Measurements from ENCODE around the gene C17orf100. TPM values are rescaled to one million over a fixed set of nuclear protein-coding genes. Genes with fewer than 3 reads are reported as not detected.

C17orf100 gene
- total RNA-seq = 1 to 10 TPM in 2 of 3 donors, under 1 TPM in 1; 0.90 to 1.8 (median 1.1) TPM

DNA sequence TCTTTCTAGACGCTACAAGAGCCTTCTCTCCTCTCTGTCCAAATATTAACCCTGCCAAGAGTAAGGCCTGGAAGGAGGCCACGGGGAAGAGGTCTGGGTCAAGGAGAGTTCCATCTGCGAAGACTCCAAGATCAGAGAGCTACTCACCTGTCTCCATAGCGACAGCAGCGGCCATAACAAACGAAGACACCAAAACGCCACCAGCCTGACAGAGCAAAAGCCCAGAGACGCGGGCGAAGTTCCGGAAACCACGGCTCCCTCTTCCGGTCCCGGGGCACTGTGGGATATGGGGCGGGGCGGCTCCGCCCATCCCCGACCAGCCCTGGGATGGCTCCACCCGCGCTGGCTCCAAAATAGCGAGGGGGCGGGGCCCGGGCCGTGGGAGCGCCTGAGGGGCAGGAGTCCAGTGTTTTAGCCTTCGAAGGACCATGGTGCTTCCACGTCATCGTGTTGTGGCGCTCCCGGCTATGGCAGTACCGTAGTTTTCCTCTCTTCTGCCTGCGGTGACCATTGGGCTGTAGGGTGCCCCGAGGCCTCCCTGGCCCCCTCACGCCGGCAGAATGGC is at the start of gene C17orf100, which contains the start of gene MED31:
C17orf100 (plus strand) TSS at position 409 of the 565 bp plus-strand sequence; CDS start at position 561, 152 bp downstream.
MED31 (minus strand) TSS at position 252 of the 565 bp plus-strand sequence; CDS start at position 175, 77 bp downstream.
- no peaks in the 10 kb centered on the region for H3K9me3 Mint-ChIP-seq
- ATAC-seq = peak; percentile 97
- peaks cover 65% of the 10 kb centered on the region for H3K4me1 Mint-ChIP-seq (ENCODE audit: low read depth)
- peak within 1 kb of the TSS; percentile 96 for H3K4me3 Mint-ChIP-seq
- peaks cover 26% of the 10 kb centered on the region for H3K36me3 Mint-ChIP-seq (ENCODE audit: insufficient read depth)
- no peaks in the 10 kb centered on the region for H3K27me3 Mint-ChIP-seq (ENCODE audit: low read depth)
- DNase-seq = peak; percentile 89

DNA sequence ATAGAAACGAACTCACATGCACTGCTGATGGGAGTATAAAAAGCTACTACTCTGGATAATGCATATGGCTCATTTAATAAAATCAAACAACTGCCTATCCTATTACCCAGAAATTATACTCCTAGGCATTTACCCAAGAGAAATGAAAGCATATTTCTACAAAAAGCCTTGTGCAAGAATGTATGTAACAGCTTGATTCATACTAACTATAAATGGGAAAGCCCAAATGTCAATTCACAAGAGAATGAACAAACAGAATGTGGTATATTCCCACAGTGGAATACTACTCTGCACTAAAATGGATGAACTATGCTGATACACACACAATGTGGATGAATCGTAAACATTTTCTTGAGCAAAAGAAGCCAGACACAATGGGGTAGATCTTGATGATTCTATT is 49.4 kb upstream of the C17orf100 start:
- Mint-ChIP-seq H3K9me3 (no peaks in the 10 kb centered on the region), H3K27me3 (ENCODE audit: low read depth) (no peaks in the 10 kb centered on the region), H3K36me3 (ENCODE audit: insufficient read depth) (peaks cover 57% of the 10 kb centered on the region), H3K4me1 (ENCODE audit: low read depth) (peaks cover 1% of the 10 kb centered on the region), H3K4me3 (no peak overlapping the region)
- ATAC-seq = no peak
- no peak for DNase-seq

DNA sequence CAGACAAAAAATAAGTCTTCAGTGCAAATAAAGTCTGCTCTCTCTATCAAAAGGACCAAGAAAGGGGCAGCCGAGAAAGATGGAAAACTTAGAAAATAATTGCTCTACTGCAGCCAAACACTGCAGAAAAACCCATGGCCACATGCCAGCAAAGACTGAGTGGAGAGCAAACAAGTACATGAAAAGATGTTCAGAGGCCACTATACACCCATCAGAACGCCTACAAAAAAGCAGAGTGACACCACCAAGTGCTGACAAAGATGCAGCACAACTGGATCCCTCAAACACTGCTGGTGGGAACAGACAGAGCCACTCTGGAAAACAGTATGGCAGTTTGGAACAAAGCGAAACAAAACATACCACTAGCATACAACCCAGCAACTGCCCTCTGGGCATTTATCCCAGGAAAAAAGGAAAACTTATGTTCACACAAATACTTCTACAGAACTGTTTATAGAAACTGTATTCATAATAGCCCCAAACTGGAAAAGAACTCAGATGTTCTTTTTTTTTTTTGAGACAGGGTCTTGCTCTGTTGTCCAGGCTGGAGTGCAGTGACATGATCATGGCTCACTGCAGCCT is 47.7 kb upstream of the C17orf100 start:
- no peaks in the 10 kb centered on the region for H3K27me3 Mint-ChIP-seq (ENCODE audit: low read depth)
- DNase-seq (no peak), ATAC-seq (no peak)
- H3K4me3 Mint-ChIP-seq = no peak overlapping the region
- H3K4me1 Mint-ChIP-seq (ENCODE audit: low read depth) = peaks cover 1% of the 10 kb centered on the region
- H3K9me3 Mint-ChIP-seq = no peaks in the 10 kb centered on the region
- peaks cover 58% of the 10 kb centered on the region for H3K36me3 Mint-ChIP-seq (ENCODE audit: insufficient read depth)

DNA sequence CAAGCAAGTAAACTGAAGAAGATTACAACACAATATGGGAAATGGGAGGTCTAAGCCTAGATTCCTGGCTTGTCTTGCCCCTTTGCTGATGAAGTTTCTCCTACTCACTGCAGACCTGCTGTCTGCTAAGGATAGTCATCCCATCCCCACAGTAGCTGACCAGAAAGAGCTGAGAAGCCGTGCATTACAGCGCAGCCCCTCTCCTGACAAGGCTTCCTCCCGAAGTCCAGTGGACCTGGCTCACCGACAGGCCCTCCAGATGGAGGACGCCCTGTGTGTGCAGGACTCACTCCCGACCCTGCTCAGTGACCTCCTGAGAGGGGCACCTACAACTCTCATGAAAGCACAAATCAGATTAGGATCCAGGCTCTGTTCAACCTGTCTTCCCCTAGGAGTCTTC is 46.4 kb upstream of the C17orf100 start:
- ATAC-seq (no peak), DNase-seq (no peak)
- Mint-ChIP-seq H3K27me3 (ENCODE audit: low read depth) (no peaks in the 10 kb centered on the region), H3K36me3 (ENCODE audit: insufficient read depth) (peaks cover 57% of the 10 kb centered on the region), H3K4me3 (no peak overlapping the region), H3K4me1 (ENCODE audit: low read depth) (peaks cover 1% of the 10 kb centered on the region), H3K9me3 (no peaks in the 10 kb centered on the region)

DNA sequence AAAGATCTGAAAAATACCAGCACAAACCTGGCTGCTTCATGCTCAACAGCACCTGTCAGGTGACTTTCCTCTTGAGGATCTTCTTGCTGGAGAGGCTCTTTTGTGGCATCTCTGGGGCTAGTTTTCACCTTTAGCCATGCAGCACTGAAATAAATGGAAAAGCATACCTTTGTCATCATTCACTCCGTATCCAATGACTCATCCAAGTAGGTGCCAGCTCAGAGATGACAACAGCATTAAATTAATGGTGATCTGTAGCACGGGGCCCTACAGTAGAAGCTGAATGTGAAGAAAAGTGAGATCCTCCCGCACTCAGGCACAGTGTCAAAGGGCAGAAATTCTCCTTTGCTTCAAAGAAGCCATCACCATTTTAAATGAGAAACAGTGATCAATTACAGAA is 43.2 kb upstream of the C17orf100 start:
- Mint-ChIP-seq H3K4me1 (ENCODE audit: low read depth) (no peaks in the 10 kb centered on the region), H3K36me3 (ENCODE audit: insufficient read depth) (peaks cover 47% of the 10 kb centered on the region), H3K9me3 (no peaks in the 10 kb centered on the region), H3K27me3 (ENCODE audit: low read depth) (no peaks in the 10 kb centered on the region), H3K4me3 (no peak overlapping the region)
- no peak for DNase-seq
- ATAC-seq = no peak

DNA sequence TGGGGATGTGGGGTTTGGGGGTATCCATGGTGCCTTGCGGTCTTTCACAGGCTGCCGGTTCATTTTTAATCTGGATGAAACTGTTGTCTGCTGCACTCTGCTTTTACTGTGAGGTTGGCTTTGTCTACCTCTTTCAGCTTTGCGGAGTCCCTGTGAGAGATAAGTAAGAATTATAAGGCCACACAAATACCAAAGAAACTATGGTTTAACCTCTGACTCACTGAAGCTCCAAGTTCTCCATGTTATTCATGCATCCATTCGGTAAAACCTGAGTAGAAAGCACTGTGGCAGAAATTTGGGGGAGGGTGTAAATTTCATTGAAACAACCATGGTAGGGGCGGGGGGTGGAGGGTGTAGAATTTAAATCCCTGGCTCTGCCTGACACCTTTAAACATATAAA is 41.6 kb upstream of the C17orf100 start:
- H3K36me3 Mint-ChIP-seq (ENCODE audit: insufficient read depth) = peaks cover 47% of the 10 kb centered on the region
- H3K27me3 Mint-ChIP-seq (ENCODE audit: low read depth) = no peaks in the 10 kb centered on the region
- H3K4me3 Mint-ChIP-seq = no peak overlapping the region
- H3K9me3 Mint-ChIP-seq = no peaks in the 10 kb centered on the region
- DNase-seq (no peak), ATAC-seq (no peak)
- H3K4me1 Mint-ChIP-seq (ENCODE audit: low read depth) = no peaks in the 10 kb centered on the region

DNA sequence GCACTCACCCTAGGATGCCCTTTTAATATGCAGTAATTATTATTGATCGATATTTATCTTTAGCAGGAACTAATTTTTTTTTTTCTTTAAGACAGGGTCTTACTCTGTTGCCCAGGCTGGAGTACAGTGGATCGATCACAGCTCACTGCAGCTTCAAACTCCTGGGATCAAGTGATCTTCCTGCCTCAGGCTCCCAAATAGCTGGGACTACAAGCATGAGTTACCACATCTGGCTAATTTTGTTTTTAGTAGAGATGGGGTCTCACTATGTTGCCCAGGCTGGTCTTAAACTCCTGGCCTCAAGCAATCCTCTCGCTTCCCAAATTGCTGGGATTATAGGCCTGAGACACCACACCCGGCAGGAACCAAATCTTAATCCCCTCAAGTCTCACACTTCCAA is 40.3 kb upstream of the C17orf100 start:
- Mint-ChIP-seq H3K27me3 (ENCODE audit: low read depth) (no peaks in the 10 kb centered on the region), H3K4me1 (ENCODE audit: low read depth) (no peaks in the 10 kb centered on the region), H3K36me3 (ENCODE audit: insufficient read depth) (peaks cover 44% of the 10 kb centered on the region), H3K9me3 (no peaks in the 10 kb centered on the region), H3K4me3 (no peak overlapping the region)
- DNase-seq = no peak
- no peak for ATAC-seq

DNA sequence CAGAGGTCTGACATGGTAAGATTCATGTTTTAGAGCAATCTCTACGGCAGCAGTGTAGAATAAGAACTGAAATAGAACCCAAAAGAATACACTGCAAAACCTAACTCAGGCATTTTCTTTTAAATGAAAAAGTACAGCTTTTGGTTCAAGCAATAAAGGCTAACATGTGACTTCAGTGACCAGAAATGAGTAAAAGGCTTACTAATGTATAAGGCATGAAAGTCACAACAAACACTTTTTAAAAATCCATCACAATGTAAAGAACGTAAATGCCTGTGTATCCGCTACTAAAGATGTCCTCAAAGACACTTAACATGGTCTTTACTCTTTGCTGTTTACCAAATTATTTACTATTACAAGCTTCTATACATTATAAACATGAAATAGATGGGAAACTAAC is 27.6 kb upstream of the C17orf100 start:
- Mint-ChIP-seq H3K27me3 (ENCODE audit: low read depth) (no peaks in the 10 kb centered on the region), H3K4me3 (no peak overlapping the region), H3K4me1 (ENCODE audit: low read depth) (no peaks in the 10 kb centered on the region), H3K9me3 (no peaks in the 10 kb centered on the region), H3K36me3 (ENCODE audit: insufficient read depth) (peaks cover 38% of the 10 kb centered on the region)
- no peak for ATAC-seq
- no peak for DNase-seq

DNA sequence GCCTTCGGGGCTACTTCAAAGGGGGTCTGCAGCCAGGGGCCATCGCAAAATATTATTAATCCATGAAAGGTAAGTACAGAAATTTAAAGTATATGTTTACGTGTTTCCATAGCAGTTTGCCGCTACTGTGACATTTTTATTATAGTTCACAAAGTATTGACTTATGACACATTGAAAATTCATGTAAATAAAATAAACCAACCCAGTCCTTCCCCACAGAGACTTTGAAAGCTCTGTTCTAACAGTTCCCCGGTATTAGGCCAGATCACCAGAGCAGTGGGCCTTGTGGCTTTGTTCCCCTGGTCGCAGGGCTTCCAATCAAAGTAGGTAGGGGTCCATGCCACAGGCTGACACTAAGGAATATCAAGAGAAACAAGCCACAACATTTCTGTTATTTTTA is 24.9 kb upstream of the C17orf100 start:
- Mint-ChIP-seq H3K27me3 (ENCODE audit: low read depth) (no peaks in the 10 kb centered on the region), H3K4me1 (ENCODE audit: low read depth) (peaks cover 3% of the 10 kb centered on the region), H3K36me3 (ENCODE audit: insufficient read depth) (peaks cover 38% of the 10 kb centered on the region), H3K9me3 (no peaks in the 10 kb centered on the region), H3K4me3 (no peak overlapping the region)
- ATAC-seq = no peak
- no peak for DNase-seq

DNA sequence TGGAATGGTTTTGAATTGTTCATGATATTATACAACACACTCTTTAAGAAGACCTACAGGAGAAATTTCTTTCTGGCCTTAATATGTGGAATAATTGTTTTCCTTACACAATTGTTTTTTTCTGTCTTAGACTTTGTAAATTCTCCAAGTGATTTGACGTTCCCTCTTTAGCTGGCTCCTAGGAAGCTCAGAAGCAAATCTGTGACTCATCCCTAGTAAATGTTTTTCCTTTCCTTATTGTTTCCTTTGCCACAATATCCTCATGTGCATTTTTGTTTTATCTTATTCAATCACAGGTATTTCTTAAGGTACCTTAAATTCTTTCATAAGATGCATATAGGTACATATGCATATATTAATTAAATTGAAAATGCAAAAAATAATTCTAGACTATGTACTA is 24.5 kb upstream of the C17orf100 start:
- peaks cover 3% of the 10 kb centered on the region for H3K4me1 Mint-ChIP-seq (ENCODE audit: low read depth)
- H3K27me3 Mint-ChIP-seq (ENCODE audit: low read depth) = no peaks in the 10 kb centered on the region
- no peaks in the 10 kb centered on the region for H3K9me3 Mint-ChIP-seq
- no peak overlapping the region for H3K4me3 Mint-ChIP-seq
- peaks cover 38% of the 10 kb centered on the region for H3K36me3 Mint-ChIP-seq (ENCODE audit: insufficient read depth)
- no peak for ATAC-seq
- DNase-seq = no peak

DNA sequence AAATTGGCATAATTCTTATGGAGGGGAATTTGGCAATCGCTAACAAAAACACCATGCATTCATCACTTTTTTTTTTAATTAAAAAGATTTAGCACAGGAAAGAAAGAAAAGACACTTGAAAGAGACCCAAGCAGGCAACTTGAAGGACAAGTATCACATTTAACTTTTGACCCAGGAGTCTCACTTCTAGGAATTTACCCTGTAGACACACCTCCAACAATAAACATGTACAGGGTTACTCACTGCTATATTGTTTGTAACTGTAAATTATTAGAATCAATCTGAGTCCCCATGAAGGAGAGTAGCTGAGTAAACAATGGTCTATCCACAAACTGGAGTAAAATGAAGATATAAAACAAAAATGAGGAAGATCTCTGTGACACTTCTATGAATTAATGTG is 21.2 kb upstream of the C17orf100 start:
- Mint-ChIP-seq H3K4me1 (ENCODE audit: low read depth) (peaks cover 3% of the 10 kb centered on the region), H3K36me3 (ENCODE audit: insufficient read depth) (peaks cover 51% of the 10 kb centered on the region), H3K9me3 (no peaks in the 10 kb centered on the region), H3K27me3 (ENCODE audit: low read depth) (no peaks in the 10 kb centered on the region), H3K4me3 (no peak overlapping the region)
- no peak for ATAC-seq
- DNase-seq = no peak

DNA sequence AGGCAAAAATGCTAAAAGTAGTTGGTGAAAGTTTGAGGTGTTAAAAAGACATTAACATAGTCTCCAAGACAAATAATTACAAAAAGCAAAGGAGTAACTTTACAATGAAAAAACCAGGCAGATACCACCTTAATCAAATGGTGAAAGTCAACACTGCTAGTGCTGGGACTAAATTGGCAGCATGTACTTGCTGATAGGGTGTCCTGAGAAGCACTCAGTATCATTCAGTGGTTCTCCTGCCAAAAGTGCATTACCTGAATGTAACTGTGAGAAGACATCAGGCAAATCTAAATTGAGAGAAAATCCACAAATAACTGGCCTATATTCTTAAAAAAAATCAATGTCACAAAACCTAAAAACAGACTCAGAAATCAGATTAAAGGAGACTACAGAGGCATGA is 19.0 kb upstream of the C17orf100 start:
- no peak overlapping the region for H3K4me3 Mint-ChIP-seq
- H3K27me3 Mint-ChIP-seq (ENCODE audit: low read depth) = no peaks in the 10 kb centered on the region
- peaks cover 6% of the 10 kb centered on the region for H3K4me1 Mint-ChIP-seq (ENCODE audit: low read depth)
- no peaks in the 10 kb centered on the region for H3K9me3 Mint-ChIP-seq
- ATAC-seq (no peak), DNase-seq (no peak)
- H3K36me3 Mint-ChIP-seq (ENCODE audit: insufficient read depth) = peaks cover 45% of the 10 kb centered on the region

DNA sequence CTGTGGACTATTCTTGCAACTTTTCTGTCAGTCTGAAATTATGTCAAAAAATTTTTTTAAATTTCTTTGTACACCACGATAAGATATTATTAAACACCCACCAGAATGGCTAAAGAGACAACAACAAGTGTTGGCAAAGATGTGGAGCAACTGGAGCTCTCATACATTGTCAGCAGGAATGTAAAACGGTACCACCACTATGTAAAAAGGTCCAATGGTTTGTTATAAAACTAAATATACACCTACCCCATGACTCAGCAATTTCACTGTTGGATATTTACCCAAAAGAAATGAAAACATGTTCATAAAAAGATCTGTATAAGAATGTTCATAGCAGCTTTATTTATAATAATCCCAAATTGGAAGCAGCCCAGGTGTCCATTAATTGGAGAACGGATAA is 18.3 kb upstream of the C17orf100 start:
- H3K4me1 Mint-ChIP-seq (ENCODE audit: low read depth) = peaks cover 10% of the 10 kb centered on the region
- no peak for DNase-seq

DNA sequence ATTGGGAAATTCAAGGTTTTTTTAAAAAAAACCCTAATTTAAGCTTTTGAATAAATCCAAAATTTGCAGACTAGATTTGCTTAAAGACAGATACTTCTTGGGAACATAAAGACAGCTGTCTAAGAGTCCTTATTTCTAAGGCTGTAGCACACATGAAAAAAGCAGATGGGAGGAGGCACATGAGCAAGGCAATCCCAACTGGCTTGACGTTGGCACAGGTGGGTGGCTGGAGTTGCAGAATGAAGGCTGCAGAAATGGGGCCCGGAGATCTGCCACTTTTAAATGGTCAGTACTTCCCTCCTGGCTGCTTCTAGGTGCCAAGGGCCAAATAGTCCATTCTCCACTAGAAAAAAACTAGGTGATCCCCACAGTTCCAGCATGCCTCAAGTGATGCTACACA is 15.5 kb upstream of the C17orf100 start:
- Mint-ChIP-seq H3K4me3 (no peak overlapping the region), H3K27me3 (ENCODE audit: low read depth) (no peaks in the 10 kb centered on the region), H3K36me3 (ENCODE audit: insufficient read depth) (peaks cover 27% of the 10 kb centered on the region), H3K9me3 (no peaks in the 10 kb centered on the region), H3K4me1 (ENCODE audit: low read depth) (peaks cover 21% of the 10 kb centered on the region)
- DNase-seq = no peak
- ATAC-seq = no peak

More for the DNA sequence above, 18.3 kb upstream of the C17orf100 start:
- Mint-ChIP-seq H3K4me3 (no peak overlapping the region), H3K9me3 (no peaks in the 10 kb centered on the region), H3K36me3 (ENCODE audit: insufficient read depth) (peaks cover 38% of the 10 kb centered on the region), H3K27me3 (ENCODE audit: low read depth) (no peaks in the 10 kb centered on the region)
- ATAC-seq = no peak

DNA sequence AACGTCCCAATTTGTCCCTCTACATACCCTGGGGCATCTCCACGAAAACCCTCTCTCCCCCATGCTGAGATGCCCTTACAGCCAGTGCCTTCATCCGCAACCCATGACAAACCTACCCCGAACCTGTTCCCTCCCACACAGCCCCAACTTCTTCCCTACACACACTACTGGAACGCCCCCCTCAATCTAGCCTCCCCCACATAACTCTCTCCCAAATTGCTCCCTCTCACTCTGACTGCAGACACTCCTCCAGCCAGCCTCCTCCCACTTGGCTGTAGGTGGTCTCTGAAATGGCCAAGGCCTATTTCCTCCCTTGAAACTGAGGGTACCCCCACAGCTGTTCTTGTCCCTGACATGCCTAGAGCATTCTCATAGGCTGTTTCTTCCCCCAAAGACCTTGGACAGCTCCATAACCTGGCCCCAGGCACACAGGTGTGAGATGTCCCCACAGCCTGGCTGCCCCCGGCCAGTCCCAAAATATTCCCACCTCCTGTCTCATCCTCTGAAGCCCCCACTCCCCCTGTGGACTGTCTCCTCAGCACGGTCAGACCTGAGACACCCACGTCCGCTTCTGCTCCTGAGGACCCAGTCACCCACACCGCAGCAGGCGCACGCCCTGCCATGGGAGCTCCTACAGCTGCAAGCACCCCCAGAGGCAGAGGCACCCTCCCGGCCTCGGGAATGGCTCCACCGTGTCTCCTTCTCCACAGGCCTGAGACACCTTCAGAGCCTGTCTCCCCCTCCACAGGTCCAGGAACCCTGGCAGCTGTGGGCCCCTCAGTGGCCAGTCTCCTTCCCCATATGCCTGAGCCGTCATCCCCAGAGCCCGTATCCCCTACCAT is 14.7 kb upstream of the C17orf100 start:
- Mint-ChIP-seq H3K9me3 (no peaks in the 10 kb centered on the region), H3K4me3 (no peak overlapping the region), H3K4me1 (ENCODE audit: low read depth) (peaks cover 25% of the 10 kb centered on the region), H3K36me3 (ENCODE audit: insufficient read depth) (peaks cover 25% of the 10 kb centered on the region), H3K27me3 (ENCODE audit: low read depth) (no peaks in the 10 kb centered on the region)
- no peak for DNase-seq
- ATAC-seq = no peak
